MCF 10A (cell line): Measurements from ENCODE around the gene SERPIND1. TPM values are rescaled to one million over a fixed set of nuclear protein-coding genes. Genes with fewer than 3 reads are reported as not detected.

Experiments used
- BruUV-seq: library from RNA; stranded (reverse); fragments of 400-500 nt; replicated peaks from 2 replicates; lab custom pipeline; 2021; lab: Mats Ljungman, UMichigan
- CTCF ChIA-PET: fragments of 300-600 bp; sonication (Branson Sonifier 250); formaldehyde crosslinking; extraction: SDS; loops from one replicate; lab custom pipeline; 2021; ENCODE audit warnings: antibody characterized with exemption, inconsistent platforms; lab: Yijun Ruan, JAX
- POLR2A ChIA-PET: fragments of 300-600, 350-650 bp; sonication (Branson Sonifier 250); formaldehyde crosslinking; extraction: SDS; loops from one replicate; lab custom pipeline; 2020; ENCODE audit warnings: antibody characterized with exemption, inconsistent platforms; lab: Yijun Ruan, JAX
- DNase-seq: peaks from one replicate; pipeline ENCODE4 v3.0.0-alpha.2; 2018; ENCODE audit not compliant: unreplicated experiment
- H3K27ac Mint-ChIP-seq: one replicate; pipeline ENCODE4 v1.8.0; 2022; ENCODE audit warnings: mild to moderate bottlenecking, low read depth, mixed read lengths; ENCODE audit not compliant: unreplicated experiment
- H3K27me3 Mint-ChIP-seq: one replicate; pipeline ENCODE4 v1.8.0; 2022; ENCODE audit warnings: mixed read lengths; ENCODE audit not compliant: insufficient read depth, unreplicated experiment
- H3K36me3 Mint-ChIP-seq: one replicate; pipeline ENCODE4 v1.8.0; 2022; ENCODE audit warnings: mild to moderate bottlenecking, moderate library complexity, mixed read lengths; ENCODE audit not compliant: insufficient read depth, unreplicated experiment
- H3K4me1 Mint-ChIP-seq: one replicate; pipeline ENCODE4 v1.8.0; 2022; ENCODE audit warnings: mixed read lengths; ENCODE audit not compliant: insufficient read depth, unreplicated experiment
- H3K4me3 Mint-ChIP-seq: one replicate; pipeline ENCODE4 v1.8.0; 2022; ENCODE audit warnings: mild to moderate bottlenecking, moderate library complexity, mixed read lengths; ENCODE audit not compliant: unreplicated experiment
- H3K9me3 Mint-ChIP-seq: one replicate; pipeline ENCODE4 v1.8.0; 2022; ENCODE audit warnings: mixed read lengths; ENCODE audit not compliant: unreplicated experiment
- intact Hi-C: fragments of 100-400 bp; cut with micrococcal nuclease; formaldehyde crosslinking; loops from 2 replicates; pipeline ENCODE4 v1.14.1; 2022
- total RNA-seq: library from RNA; stranded (reverse); gene quantifications from 2 replicates; pipeline ENCODE4 v1.2.3, GENCODE V29; 2022
- TF ChIP-seq, protein P1 (sequence below): fragments of 200-600 bp; IDR thresholded peaks from one replicate; pipeline ENCODE4 v1.8.0; 2022; ENCODE audit warnings: antibody characterized with exemption, mild to moderate bottlenecking; ENCODE audit not compliant: unreplicated experiment

SERPIND1 gene
- total RNA-seq, 1 experiment from 2014 or later: not detected

GRCh38 chr22:20792221-20792965 lies 18.5 kb downstream of the SERPIND1 start:
- Mint-ChIP-seq H3K9me3 (no peaks in the 10 kb centered on the region), H3K27me3 (no peaks in the 10 kb centered on the region), H3K27ac (no peak overlapping the region), H3K4me3 (no peak overlapping the region), H3K36me3 (peaks cover 39% of the 10 kb centered on the region), H3K4me1 (no peaks in the 10 kb centered on the region)
- ChIA-PET POLR2A (no interaction called here), CTCF (interaction anchor here (0.6 to 4.5 kb wide), 2 partner anchors 9 to 93 kb away, joined by 3 to 33 read pairs; no protein-coding TSS in a partner anchor)
- no peak for DNase-seq
- no TSS peak for BruUV-seq
- intact Hi-C loops: no loop called here
- TF ChIP-seq, protein P1, sequence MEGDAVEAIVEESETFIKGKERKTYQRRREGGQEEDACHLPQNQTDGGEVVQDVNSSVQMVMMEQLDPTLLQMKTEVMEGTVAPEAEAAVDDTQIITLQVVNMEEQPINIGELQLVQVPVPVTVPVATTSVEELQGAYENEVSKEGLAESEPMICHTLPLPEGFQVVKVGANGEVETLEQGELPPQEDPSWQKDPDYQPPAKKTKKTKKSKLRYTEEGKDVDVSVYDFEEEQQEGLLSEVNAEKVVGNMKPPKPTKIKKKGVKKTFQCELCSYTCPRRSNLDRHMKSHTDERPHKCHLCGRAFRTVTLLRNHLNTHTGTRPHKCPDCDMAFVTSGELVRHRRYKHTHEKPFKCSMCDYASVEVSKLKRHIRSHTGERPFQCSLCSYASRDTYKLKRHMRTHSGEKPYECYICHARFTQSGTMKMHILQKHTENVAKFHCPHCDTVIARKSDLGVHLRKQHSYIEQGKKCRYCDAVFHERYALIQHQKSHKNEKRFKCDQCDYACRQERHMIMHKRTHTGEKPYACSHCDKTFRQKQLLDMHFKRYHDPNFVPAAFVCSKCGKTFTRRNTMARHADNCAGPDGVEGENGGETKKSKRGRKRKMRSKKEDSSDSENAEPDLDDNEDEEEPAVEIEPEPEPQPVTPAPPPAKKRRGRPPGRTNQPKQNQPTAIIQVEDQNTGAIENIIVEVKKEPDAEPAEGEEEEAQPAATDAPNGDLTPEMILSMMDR: no peak

GRCh38 chr22:20792966-20793728 lies 19.2 kb downstream of the SERPIND1 start:
- CTCF ChIA-PET: interaction anchor here (0.6 to 4.5 kb wide), 3 partner anchors 9 to 92 kb away, joined by 3 to 33 read pairs (median 3); no protein-coding TSS in a partner anchor
- no peaks in the 10 kb centered on the region for H3K9me3 Mint-ChIP-seq
- no peak overlapping the region for H3K27ac Mint-ChIP-seq
- intact Hi-C loops: no loop called here
- peaks cover 44% of the 10 kb centered on the region for H3K36me3 Mint-ChIP-seq
- no peak for DNase-seq
- no peaks in the 10 kb centered on the region for H3K4me1 Mint-ChIP-seq
- POLR2A ChIA-PET: interaction anchor here (0.6 kb wide), 1 partner anchor 1745 kb away, joined by 3 read pairs; no protein-coding TSS in a partner anchor
- BruUV-seq: no TSS peak
- H3K4me3 Mint-ChIP-seq: no peak overlapping the region
- H3K27me3 Mint-ChIP-seq: no peaks in the 10 kb centered on the region
- TF ChIP-seq, protein P1: no peak

GRCh38 chr22:20793748-20794649 lies 20.1 kb downstream of the SERPIND1 start:
- no TSS peak for BruUV-seq
- Mint-ChIP-seq H3K4me3 (no peak overlapping the region), H3K36me3 (peaks cover 53% of the 10 kb centered on the region), H3K4me1 (no peaks in the 10 kb centered on the region), H3K27me3 (no peaks in the 10 kb centered on the region), H3K27ac (no peak overlapping the region), H3K9me3 (no peaks in the 10 kb centered on the region)
- CTCF ChIA-PET: interaction anchor here (1.8 to 4.5 kb wide), 2 partner anchors 10 to 52 kb away, joined by 7 to 33 read pairs; no protein-coding TSS in a partner anchor
- DNase-seq: no peak
- TF ChIP-seq, protein P1: no peak
- intact Hi-C loops: no loop called here
- POLR2A ChIA-PET: no interaction called here
